Measurements from ENCODE around the gene NLRP3. TPM values are rescaled to one million over a fixed set of nuclear protein-coding genes. Genes with fewer than 3 reads are reported as not detected.

Gene NLRP3
- total and polyA plus RNA-seq, 5 experiments from 2014 or later = 0.42 to 3.2 (median 2.4) TPM

DNA sequence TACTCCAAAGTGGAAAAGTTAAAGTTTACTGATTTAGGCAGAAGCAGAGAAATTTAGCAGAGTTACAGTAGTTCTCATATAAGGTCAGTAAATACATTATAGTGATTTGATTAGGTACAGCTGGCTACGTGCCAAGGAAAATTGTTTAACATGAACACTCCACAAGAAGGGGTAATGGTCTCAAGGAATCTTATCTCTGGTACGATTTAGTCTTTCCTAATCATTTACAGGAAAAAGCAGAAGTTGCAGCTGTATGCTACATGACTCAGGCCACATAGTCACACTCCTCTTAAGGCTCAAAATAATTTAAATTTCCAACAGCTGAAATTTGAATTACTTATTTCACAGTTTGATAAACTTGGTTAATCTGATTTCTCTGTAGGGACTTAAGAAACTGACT, 78.8 kb downstream of the NLRP3 start:
- no peak for DNase-seq
- no peaks in the 10 kb centered on the region for H3K36me3 Mint-ChIP-seq
- ATAC-seq = no peak
- POLR2A ChIA-PET = interaction anchor here (0.5 kb wide), 1 partner anchor 1372 kb away, joined by 5 read pairs; no protein-coding TSS in a partner anchor
- no peaks in the 10 kb centered on the region for H3K4me1 Mint-ChIP-seq
- H3K9me3 Mint-ChIP-seq = no peaks in the 10 kb centered on the region
- H3K4me3 Mint-ChIP-seq = no peak overlapping the region
- peaks cover 11 to 32% (median 16%) of the 10 kb centered on the region in 5 donors for H3K27me3 Mint-ChIP-seq
- H3K27ac Mint-ChIP-seq = no peak overlapping the region

DNA sequence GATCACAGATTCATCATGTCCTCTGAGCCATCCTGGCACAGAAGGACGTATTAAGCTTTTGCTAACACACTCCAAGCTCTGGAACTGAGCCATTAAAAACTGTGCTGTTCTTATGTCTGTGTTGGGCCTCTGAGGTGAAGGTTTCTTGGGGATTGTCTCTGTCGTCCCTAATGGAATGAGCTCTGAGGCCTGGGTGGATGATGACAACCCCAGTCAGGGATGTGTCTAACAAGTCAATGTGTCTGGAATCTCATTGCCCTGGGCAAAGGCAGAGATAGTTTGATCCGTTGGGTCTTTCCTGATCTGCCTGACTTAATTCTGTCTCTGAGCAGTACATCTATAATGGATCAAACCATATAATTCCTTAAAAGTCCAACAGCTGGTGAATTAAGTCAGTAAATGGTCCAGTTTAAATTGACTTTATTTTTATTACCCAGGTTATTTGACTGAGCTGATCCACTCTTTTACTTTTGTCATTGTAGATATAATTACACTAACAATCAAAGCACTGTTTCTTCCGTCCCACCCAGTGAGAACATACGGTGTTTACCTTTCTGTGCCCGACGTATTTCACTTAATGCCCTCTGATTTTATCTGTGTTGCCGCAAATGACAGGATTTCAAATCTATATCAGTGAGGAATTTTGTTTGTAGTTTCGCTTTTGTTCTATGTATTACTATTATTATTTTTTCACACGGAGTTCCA, 80.8 kb downstream of the NLRP3 start:
- H3K4me1 Mint-ChIP-seq = no peaks in the 10 kb centered on the region
- H3K9me3 Mint-ChIP-seq = no peaks in the 10 kb centered on the region
- no peak for DNase-seq
- POLR2A ChIA-PET = no interaction called here
- no peak overlapping the region for H3K4me3 Mint-ChIP-seq
- H3K36me3 Mint-ChIP-seq = no peaks in the 10 kb centered on the region
- peaks cover 5 to 20% (median 14%) of the 10 kb centered on the region in 5 donors for H3K27me3 Mint-ChIP-seq
- ATAC-seq = no peak
- H3K27ac Mint-ChIP-seq = no peak overlapping the region

Other genes starting within 250 kb of the NLRP3 start
- gene ZNF124, start 244.2 kb upstream of the NLRP3 start, total RNA-seq = 10 to 100 TPM; 28.1 to 30.8 TPM
- gene ZNF124, start 244.2 kb upstream of the NLRP3 start, polyA plus RNA-seq = 1 to 10 TPM; 3.7 to 6.5 (median 6.1) TPM
- gene VN1R5, start 160.1 kb upstream of the NLRP3 start, total RNA-seq = not detected
- not detected for gene VN1R5, start 160.1 kb upstream of the NLRP3 start, polyA plus RNA-seq
- 10 to 100 TPM; 73.9 to 77.8 TPM for gene ZNF496, start 84.3 kb upstream of the NLRP3 start, total RNA-seq
- 10 to 100 TPM; 17.3 to 36.3 (median 20.4) TPM for gene ZNF496, start 84.3 kb upstream of the NLRP3 start, polyA plus RNA-seq
- not detected for gene OR2B11, start 41.9 kb downstream of the NLRP3 start, total RNA-seq
- gene OR2B11, start 41.9 kb downstream of the NLRP3 start, polyA plus RNA-seq = not detected
- gene OR2C3, start 120.3 kb downstream of the NLRP3 start, total RNA-seq = not detected
- not detected for gene OR2C3, start 120.3 kb downstream of the NLRP3 start, polyA plus RNA-seq
- under 1 TPM in 1 of 2 experiments, not detected in 1; 0.75 TPM for gene GCSAML, start 133.0 kb downstream of the NLRP3 start, total RNA-seq
- gene GCSAML, start 133.0 kb downstream of the NLRP3 start, polyA plus RNA-seq = not detected
- gene OR2G2, start 172.2 kb downstream of the NLRP3 start, total RNA-seq = not detected
- not detected for gene OR2G2, start 172.2 kb downstream of the NLRP3 start, polyA plus RNA-seq
- gene OR2G3, start 189.4 kb downstream of the NLRP3 start, total RNA-seq = not detected
- not detected for gene OR2G3, start 189.4 kb downstream of the NLRP3 start, polyA plus RNA-seq

All from naive thymus-derived CD8-positive, alpha-beta T cell (primary cell).